Measurements from ENCODE around the gene TPST2.

DNA sequence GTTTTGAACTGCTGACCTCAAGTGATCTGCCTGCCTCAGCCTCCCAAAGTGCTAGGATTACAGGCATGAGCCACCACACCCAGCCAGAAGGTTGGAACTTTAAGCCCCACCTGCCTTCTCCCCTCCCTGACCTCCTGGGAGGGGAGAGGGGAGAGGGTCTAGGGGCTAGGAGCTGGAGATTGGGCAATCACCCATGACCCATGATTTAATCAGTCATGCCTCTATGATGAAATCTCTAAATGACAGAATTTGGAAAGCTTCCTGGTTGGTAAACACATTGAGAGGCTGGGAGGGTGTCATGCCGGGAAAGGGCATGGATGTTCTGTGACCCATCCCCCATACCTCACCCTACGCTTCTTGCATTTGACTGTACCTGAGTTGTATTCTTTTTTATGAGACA is 60.6 kb downstream of the TPST2 start:
- no peak for TF ChIP-seq CTCF (conservative IDR thresholded peaks at IDR 0.05 in 1 of 2, IDR thresholded peaks at IDR 0.05 in 1 of 2; ENCODE audit: extremely low read depth in 1 of 2, insufficient read depth in 1 of 2, low read depth in 1 of 2, low read length in 2 of 2)
- no peak for TF ChIP-seq EZH2 (IDR thresholded peaks at IDR 0.05; ENCODE audit: borderline replicate concordance, low read length)

Measured in mammary epithelial cell (primary cell).